GM21786 (cell line): ENCODE data around the gene FANK1.
A peak's percentile ranks its signal among the peaks of the same experiment; 100 is the strongest.
"Not testable (repeated sequence)": the region's sequence is repeated elsewhere in the genome, so short reads cannot be mapped to it uniquely, and the experiment has no call there.

Experiments used
- ATAC-seq: cut with Tn5 transposase; IDR thresholded peaks from one replicate; pipeline ENCODE4 v1.9.1; 2021; ENCODE audit not compliant: unreplicated experiment

Gene FANK1

DNA sequence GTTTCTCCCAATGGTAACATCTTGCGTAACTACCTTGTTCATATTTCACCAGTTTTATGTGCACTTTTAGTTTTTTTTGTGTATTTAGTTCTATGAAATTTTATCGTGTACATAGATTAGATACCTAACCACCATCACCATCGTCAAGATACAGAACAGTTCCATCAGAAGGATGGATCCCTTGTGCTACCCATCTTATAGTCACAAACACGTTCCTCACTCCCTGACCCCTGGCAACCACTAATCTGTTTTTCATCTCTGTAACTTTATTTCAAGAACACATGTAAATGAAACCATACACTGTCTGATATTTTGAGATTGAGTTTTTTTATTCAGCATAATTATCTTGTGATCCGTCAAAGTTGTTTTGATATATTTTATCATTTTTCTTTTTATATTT is 29.9 kb downstream of the FANK1 start:
- no peak for ATAC-seq

DNA sequence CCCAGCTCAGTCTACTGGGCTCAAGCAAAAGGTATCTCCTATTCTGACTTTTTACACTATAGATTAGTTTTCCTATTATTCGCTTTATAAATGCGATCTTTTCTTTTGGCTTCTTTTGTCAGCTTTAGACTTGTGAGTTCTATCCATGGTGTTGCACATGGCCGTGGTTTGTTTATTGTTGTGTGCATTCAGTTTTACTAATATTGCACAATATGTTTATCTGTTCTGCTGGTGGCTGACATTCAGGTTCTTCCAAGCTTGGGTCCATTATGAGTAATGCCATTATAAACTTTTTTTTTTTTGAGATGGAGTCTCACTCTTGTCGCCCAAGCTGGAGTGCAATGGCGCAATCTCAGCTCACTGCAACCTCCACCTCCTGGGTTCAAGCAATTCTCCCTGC is 30.9 kb downstream of the FANK1 start:
- not testable (repeated sequence) for ATAC-seq

DNA sequence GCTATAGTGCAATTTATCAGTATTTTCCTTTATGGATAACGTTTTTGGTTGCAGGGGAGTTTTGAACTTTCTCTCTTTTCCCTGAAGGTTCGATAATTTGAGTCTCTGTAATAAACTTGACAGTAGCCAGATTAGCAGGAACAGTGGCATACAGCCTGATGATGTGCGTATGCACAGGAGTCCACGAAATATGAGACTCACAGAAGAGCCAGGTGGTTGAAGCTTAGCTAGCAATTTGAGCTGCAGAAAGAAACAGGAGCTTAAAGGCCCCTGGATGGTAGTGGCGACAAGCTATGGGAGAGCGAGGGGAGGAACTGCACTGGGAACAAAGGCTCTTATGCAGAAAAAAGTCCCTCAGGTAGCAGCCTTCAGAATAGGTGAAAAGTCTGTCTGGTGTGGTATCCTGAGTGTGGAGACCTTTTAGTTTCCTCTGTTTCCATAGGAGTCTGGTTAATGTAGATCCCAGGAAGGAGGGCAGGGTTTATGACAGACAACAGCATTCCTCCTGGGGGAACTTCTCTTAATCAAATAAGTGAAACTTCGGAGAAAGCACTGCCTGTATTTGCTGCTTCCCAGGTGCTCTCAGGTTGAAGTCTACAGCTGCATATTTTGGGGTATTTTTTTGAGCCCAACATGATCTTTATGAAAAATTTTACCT is 32.7 kb downstream of the FANK1 start:
- no peak for ATAC-seq

- no peak for ATAC-seq
Observed at GRCh38 chr10:125929618-125930017, 33.3 kb downstream of the FANK1 start.

GRCh38 chr10:125933693-125934092 is 37.3 kb downstream of the FANK1 start:
- no peak for ATAC-seq

- no peak for ATAC-seq
Observed at GRCh38 chr10:125936331-125936730, 40.0 kb downstream of the FANK1 start.

DNA sequence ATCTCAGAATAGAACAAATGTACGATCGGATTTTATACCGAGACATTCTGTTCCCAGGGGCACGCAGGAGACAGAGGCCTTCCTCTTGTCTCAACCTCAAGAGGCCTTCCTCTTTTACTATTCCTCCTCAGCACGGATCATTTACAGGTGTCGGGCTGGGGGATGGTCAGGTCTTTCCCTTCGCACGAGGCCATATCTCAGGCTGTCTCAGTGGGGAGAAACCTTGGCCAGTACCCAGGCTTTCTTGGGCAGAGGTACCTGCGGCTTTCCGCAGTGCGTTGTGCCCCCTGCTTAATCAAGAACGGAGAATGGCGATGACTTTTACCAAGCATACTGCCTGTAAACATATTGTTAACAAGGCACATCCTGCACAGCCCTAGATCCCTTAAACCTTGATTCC is 44.2 kb downstream of the FANK1 start:
- no peak for ATAC-seq

- no peak for ATAC-seq
Observed at GRCh38 chr10:125951290-125951689, 54.9 kb downstream of the FANK1 start.

GRCh38 chr10:125953778-125954385 is 57.5 kb downstream of the FANK1 start:
- no peak for ATAC-seq

GRCh38 chr10:125955766-125956165 is 59.4 kb downstream of the FANK1 start:
- ATAC-seq = no peak

DNA sequence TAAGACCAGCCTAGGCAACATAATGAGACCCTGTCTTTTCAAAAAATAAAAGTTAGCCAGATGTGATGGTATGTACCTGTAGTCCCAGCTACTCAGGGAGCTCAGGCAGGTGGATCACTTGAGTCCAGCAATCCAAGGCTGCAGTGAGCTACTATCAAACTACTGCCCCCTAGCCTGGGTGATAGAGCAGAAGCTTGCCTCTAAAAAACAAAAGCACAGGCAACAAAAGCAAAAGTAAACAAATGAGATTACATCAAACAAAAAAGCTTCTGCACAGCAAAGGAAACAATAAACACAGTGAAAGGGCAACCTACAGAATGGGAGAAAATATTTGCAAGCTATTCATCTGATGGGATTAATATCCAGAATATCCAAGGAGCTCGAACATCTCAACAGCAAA is 65.4 kb downstream of the FANK1 start:
- ATAC-seq = no peak

DNA sequence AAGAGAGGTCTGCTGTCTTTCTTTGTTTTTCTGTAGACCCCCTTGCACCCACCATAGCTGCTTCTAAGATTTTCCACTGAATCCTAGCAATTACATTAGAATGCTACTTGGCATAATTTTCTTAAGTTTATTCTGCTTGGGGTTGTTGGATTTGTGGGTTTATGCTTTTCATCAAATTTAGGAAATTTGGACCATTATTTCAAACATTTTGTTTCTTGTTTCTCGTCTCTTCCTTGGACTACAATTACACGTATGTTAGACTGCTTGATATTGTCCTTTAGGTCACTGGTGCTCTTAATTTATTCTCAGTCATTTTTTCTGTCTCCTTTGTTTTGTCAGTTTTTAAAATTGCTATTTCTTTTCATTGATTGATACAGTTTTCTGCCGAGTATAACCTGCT is 65.8 kb downstream of the FANK1 start:
- no peak for ATAC-seq

GRCh38 chr10:125964558-125964957 is 68.2 kb downstream of the FANK1 start:
- no peak for ATAC-seq

- ATAC-seq = no peak
Observed at GRCh38 chr10:125967533-125967932, 71.2 kb downstream of the FANK1 start.

DNA sequence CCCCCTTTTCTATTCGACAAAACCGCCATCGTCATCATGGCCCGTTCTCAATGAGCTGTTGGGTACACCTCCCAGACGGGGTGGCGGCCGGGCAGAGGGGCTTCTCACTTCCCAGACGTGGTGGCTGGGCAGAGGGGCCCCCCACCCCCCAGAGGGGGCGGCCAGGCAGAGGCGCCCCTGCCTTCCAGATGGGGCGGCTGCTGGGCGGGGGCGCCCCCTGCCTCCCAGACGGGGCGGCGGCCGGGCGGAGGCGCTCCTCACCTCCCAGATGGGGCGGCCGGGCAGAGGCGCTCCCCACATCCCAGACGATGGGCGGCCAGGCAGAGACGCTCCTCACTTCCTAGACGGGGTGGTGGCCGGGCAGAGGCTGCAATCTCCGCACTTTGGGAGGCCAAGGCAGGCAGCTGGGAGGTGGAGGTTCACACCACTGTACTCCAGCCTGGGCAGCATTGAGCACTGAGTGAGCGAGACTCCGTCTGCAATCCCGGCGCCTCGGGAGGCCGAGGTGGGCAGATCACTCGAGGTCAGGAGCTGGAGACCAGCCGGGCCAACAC is 73.8 kb downstream of the FANK1 start:
- ATAC-seq = not testable (repeated sequence)

DNA sequence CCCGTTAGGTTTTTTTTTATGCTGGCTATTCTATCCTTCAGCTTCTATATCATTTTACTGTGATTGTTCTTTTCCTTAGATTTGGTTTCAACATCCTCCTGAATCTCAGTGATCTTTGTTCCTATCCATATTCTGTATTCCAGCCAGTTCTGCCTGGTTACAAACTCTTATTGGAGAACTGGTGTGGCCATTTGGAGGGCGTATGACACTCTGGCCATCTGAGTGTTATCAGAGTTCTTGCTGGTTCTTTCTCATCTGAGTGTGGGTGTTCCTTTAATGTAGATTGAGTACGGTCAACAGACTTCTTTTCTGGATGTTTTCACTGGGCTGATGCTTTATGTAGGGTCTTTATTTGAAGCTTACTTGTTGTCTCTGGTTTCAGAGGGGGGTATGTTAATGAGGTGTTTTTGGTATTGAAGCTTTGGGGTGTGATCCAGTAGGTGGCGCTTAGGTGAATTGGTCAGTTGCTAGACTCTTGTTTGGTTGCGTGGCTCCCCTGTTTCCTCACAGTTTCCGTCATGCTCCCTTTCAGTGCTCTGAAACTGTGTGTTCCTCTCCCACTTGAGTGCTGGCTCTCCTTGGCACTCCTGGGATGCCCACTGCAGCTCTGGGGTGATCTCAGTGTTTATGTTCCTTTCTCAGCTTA is 80.7 kb downstream of the FANK1 start:
- ATAC-seq = no peak

- ATAC-seq = no peak
Observed at GRCh38 chr10:125979976-125980375, 83.6 kb downstream of the FANK1 start.

DNA sequence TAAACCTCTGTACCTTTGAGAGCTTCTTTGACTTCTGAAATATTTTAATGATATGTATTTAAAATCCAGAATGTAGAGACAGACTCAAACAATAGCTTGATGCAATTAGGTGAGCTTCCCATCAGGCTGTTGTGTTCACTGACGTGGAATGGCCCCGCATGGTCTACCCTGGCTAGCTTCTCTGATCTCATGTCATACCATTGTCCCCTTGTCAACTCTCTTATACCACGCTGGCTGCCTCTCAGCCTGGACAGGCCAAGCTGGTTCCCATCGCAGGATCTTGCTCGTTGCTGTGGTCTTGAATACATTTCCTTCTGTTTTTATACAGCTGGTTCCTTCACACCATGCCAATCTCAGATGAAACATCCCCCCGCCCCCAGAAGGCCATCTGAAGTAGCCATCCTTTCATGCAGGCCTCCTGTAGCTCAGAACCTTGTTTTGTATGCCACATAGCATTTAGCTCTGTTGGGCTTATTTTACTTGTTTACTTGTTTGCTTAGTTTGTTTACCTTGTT is 84.2 kb downstream of the FANK1 start:
- ATAC-seq = no peak

DNA sequence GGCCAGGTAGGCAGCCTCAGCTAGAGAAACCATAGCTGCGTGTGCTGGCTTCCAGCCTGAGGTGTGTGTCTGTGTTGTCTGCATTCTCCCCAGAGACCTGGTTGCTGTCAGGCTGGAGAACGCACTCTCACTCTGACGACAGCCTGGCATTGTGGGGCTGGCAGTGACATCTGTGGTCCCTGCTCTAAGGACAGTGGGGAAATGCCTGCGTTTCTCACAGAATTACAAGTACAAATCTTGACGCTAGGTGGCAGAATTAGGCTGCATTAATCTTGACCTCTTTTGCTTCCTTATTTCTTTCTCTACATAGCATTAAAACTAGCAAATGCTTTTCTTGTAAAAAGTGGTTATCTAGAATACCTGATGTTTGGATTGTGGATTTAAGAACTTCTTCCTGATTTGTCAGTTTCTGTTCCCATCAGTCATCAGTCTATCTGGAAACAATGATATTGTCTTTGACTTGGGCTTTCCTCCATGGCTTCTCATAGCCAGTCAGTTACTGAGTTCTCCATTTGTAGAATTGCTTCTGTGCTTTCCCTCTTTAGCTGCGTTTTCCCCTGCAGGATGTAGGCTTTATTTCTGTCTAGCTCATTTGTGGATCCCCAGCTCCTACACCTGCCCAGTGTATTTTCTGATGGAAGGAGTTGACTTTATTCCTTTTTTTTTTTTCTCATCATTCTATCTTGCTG is 86.0 kb downstream of the FANK1 start:
- ATAC-seq = peak; percentile 71

DNA sequence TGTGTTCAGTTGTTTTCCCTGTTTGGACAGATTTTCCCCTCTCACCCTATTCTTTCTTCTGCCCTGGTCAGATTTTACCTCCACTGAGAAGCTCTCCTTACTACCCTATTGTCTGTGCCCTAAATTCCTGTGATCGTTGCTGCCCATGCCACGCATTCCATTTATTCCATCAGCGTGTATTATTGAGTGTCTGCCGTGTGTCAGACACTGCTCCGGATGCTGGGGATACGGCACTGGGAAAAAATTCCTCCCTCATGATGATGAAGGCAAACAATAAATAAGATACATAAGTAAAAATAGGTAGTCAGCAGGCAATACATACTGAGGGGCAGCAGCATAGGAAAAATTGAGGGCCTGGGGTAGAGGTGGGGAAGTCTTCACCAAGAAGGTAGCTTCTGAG is 86.8 kb downstream of the FANK1 start:
- no peak for ATAC-seq

- ATAC-seq = no peak
Observed at GRCh38 chr10:125983656-125984055, 87.3 kb downstream of the FANK1 start.
